Immature natural killer cell (primary cell): ENCODE results near the gene ASAP3. TPM values are rescaled to one million over a fixed set of nuclear protein-coding genes. Genes with fewer than 3 reads are reported as not detected.

Experiments used
- DNase-seq, 3 donors: peaks; one replicate each; pipeline ENCODE4 v3.0.0; 2022; ENCODE audit warnings: mixed read lengths in 1 of 3
- H3K27ac Mint-ChIP-seq, 6 donors: one replicate each; pipeline ENCODE4 v1.8.0; 2020; ENCODE audit warnings: mixed read lengths in 6 of 6, mild to moderate bottlenecking in 5 of 6, inconsistent platforms in 4 of 6, moderate library complexity in 3 of 6
- H3K27me3 Mint-ChIP-seq, 3 donors: one replicate each; pipeline ENCODE4 v1.8.0; 2020 to 2021; ENCODE audit warnings: low read depth in 3 of 3, mild to moderate bottlenecking in 3 of 3, mixed read lengths in 3 of 3, moderate library complexity in 3 of 3, inconsistent platforms in 1 of 3
- H3K36me3 Mint-ChIP-seq, 3 donors: one replicate each; pipeline ENCODE4 v1.8.0; 2020; ENCODE audit warnings: mixed read lengths in 3 of 3, inconsistent platforms in 2 of 3, mild to moderate bottlenecking in 2 of 3
- H3K4me1 Mint-ChIP-seq, 2 donors: one replicate each; pipeline ENCODE4 v1.8.0; 2020; ENCODE audit warnings: inconsistent platforms in 2 of 2, mild to moderate bottlenecking in 2 of 2, mixed read lengths in 2 of 2, moderate library complexity in 1 of 2
- H3K4me3 Mint-ChIP-seq, 5 donors: one replicate each; pipeline ENCODE4 v1.8.0; 2020; ENCODE audit warnings: mild to moderate bottlenecking in 5 of 5, mixed read lengths in 5 of 5, inconsistent platforms in 3 of 5, moderate library complexity in 3 of 5
- H3K9me3 Mint-ChIP-seq, 6 donors: one replicate each; pipeline ENCODE4 v1.8.0; 2020; ENCODE audit warnings: mild to moderate bottlenecking in 6 of 6, mixed read lengths in 6 of 6, inconsistent platforms in 4 of 6, moderate library complexity in 3 of 6
- polyA plus RNA-seq, 3 donors: library from polyadenylated mRNA; unstranded; fragments of 300-500 nt; fragmentation: Illumina TruSeq; gene quantifications; one replicate each; pipeline ENCODE4 v1.2.3, GENCODE V29; 2021

Gene ASAP3
- polyA plus RNA-seq, 3 donors from 2014 or later: not detected

DNA sequence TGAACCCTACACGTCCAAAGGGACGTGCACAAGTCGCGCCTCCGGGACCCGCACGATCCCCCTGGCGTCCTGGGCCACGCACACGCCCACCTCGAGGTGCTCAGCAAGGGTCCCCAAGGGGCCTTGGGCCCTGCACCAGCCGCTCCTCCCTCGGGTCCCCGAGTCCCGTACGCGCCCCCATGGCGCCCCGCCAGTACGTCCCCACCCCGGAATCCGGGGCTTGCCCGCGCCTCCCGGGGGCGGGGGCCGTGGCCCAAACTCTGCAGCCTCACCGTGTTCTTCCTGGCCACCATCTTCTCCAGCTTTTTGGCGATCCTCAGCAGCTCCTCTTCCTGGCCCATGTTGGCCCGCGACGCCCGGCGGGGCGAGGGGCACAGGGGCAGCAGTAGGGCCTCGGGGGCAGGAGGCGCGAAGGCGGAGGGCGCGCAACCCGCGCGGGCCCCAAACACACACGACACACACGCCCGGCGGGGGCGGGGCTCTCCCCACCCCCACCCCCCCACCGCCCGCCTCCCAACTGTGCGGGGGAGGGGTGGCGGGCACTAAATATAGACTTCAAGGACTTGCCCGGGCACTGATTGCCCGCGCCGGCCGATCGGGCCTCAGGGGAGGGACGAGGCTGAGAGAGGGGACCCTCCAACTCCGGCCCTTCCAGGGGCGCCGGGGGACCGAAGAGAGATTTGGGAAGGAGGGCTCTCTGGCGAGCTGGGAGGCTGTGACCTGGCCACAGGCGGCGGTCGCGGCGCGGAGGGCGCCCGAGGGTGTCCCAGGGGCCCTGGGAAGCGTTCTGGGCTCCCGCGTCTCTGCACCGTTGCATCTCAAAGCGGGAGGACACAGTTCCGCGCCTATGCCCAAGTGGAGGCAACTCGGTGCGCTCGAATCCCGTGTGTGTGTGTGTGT, 59.4 kb downstream of the ASAP3 start, which contains the start of gene TCEA3:
Gene TCEA3 (minus strand): TSS at position 456 of the 900 bp plus-strand sequence. CDS start 115 bp downstream, at position 341.
- Mint-ChIP-seq H3K9me3 (no peaks in the 10 kb centered on the region), H3K4me1 (peaks cover 20 to 29% of the 10 kb centered on the region in 2 donors), H3K27me3 (peaks cover 4 to 14% (median 9%) of the 10 kb centered on the region in 3 donors), H3K36me3 (peaks cover 0 to 6% (median 0%) of the 10 kb centered on the region in 3 donors), H3K27ac (peak within 1 kb of the TSS in 1 of 6 donors; percentile 22), H3K4me3 (peak within 1 kb of the TSS; percentile 65 to 83 (median 72))
- DNase-seq: peak in 1 of 3 donors; percentile 3

DNA sequence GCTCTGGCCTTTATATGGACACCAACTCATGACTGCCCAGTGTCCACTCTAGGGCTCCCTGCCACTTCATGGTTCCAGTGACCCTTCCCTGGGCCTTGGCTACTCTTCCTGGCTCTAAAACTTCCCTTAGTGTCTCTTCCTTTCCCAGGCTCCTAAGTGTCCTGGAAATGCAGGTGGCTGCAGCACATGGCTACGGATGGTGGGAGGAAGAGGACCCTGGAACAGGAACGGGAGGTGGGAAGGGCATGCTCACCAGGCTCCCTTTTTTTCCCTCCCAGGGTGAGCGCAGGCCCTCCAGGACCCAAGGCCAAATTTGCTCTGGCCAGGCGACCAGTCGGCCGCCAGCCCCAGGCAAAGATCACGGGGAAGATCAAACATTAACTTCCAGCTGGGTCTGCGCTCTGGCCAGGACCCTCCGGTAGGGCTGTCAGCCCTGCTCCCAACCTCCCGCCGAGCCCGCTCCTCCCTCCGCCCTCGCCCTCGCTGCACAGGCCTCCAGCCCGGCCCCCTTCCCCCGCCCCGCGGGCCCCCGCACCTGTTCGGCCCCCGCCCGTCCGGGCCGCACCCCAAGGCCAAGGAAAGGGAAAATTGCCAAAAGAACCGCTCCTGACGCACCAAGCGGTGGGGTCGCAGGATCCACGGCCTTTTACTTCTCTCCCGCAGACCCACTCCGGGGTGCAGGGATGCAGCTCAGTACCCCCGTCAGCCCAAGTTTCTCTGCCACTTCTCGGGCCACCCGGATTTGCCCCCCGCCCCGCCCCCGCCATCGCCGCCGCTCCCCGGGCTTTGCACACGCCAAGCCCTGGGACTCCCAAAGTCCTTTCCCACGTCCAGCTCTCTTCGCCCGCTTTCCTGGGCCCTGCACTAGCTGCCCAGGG, 60.3 kb downstream of the ASAP3 start:
- peaks cover 20 to 29% of the 10 kb centered on the region in 2 donors for H3K4me1 Mint-ChIP-seq
- no peak overlapping the region for H3K27ac Mint-ChIP-seq
- peak overlapping the region; percentile 23 to 81 (median 56) for H3K4me3 Mint-ChIP-seq
- H3K9me3 Mint-ChIP-seq: no peaks in the 10 kb centered on the region
- H3K36me3 Mint-ChIP-seq: peaks cover 0 to 6% (median 0%) of the 10 kb centered on the region in 3 donors
- no peak for DNase-seq
- peaks cover 4 to 14% (median 9%) of the 10 kb centered on the region in 3 donors for H3K27me3 Mint-ChIP-seq

- Mint-ChIP-seq H3K4me1 (peaks cover 20 to 29% of the 10 kb centered on the region in 2 donors), H3K36me3 (peaks cover 0 to 6% (median 0%) of the 10 kb centered on the region in 3 donors), H3K4me3 (peak overlapping the region; percentile 23 to 71 (median 40)), H3K27ac (no peak overlapping the region), H3K27me3 (peaks cover 4 to 14% (median 6%) of the 10 kb centered on the region in 3 donors), H3K9me3 (no peaks in the 10 kb centered on the region)
- DNase-seq: no peak
Measured at GRCh38 chr1:23422941-23423340, 61.0 kb downstream of the ASAP3 start.

- peak in 2 of 3 donors; percentile 6 to 15 for DNase-seq
- peak overlapping the region in 2 of 6 donors; percentile 32 to 43 for H3K27ac Mint-ChIP-seq
- peaks cover 20 to 29% of the 10 kb centered on the region in 2 donors for H3K4me1 Mint-ChIP-seq
- H3K9me3 Mint-ChIP-seq: no peaks in the 10 kb centered on the region
- H3K4me3 Mint-ChIP-seq: peak overlapping the region; percentile 15 to 71 (median 51)
- peaks cover 4 to 12% (median 6%) of the 10 kb centered on the region in 3 donors for H3K27me3 Mint-ChIP-seq
- H3K36me3 Mint-ChIP-seq: peaks cover 0 to 6% (median 0%) of the 10 kb centered on the region in 3 donors
Measured at GRCh38 chr1:23422241-23422877, 61.6 kb downstream of the ASAP3 start.

GRCh38 chr1:23421753-23422240, 62.2 kb downstream of the ASAP3 start:
- Mint-ChIP-seq H3K4me3 (peak overlapping the region in 3 of 5 donors; percentile 38 to 71 (median 65)), H3K27ac (peak overlapping the region in 1 of 6 donors; percentile 43), H3K36me3 (peaks cover 0 to 6% (median 0%) of the 10 kb centered on the region in 3 donors), H3K27me3 (peaks cover 4 to 8% (median 6%) of the 10 kb centered on the region in 3 donors), H3K4me1 (peaks cover 20 to 29% of the 10 kb centered on the region in 2 donors), H3K9me3 (no peaks in the 10 kb centered on the region)
- no peak for DNase-seq

DNA sequence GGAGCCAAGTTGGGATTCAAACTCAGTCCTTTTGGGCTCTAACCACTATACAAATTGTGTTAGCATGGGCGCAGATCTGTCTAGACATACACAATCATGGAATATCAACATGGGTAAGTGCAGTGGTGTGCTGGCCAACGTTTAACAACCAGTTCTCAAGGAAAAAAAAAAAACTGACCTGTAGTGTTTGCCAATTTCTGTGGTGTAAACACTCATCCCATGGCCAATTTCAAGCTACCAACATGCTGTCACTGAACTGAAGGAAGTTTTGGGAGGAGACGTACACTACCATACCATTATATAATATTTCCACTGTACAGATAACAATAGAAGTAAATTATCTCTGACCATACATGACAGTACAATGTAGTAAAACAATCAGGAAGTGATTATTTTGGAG, 62.6 kb downstream of the ASAP3 start:
- Mint-ChIP-seq H3K27me3 (peaks cover 4 to 7% (median 6%) of the 10 kb centered on the region in 3 donors), H3K9me3 (no peaks in the 10 kb centered on the region), H3K4me3 (no peak overlapping the region), H3K36me3 (peaks cover 0 to 1% (median 0%) of the 10 kb centered on the region in 3 donors), H3K4me1 (peaks cover 20 to 29% of the 10 kb centered on the region in 2 donors), H3K27ac (no peak overlapping the region)
- no peak for DNase-seq

GRCh38 chr1:23420778-23421177, 63.2 kb downstream of the ASAP3 start:
- Mint-ChIP-seq H3K27ac (no peak overlapping the region), H3K36me3 (no peaks in the 10 kb centered on the region), H3K9me3 (no peaks in the 10 kb centered on the region), H3K4me1 (peaks cover 20 to 26% of the 10 kb centered on the region in 2 donors), H3K27me3 (peaks cover 2 to 7% (median 4%) of the 10 kb centered on the region in 3 donors), H3K4me3 (no peak overlapping the region)
- DNase-seq: no peak

DNA sequence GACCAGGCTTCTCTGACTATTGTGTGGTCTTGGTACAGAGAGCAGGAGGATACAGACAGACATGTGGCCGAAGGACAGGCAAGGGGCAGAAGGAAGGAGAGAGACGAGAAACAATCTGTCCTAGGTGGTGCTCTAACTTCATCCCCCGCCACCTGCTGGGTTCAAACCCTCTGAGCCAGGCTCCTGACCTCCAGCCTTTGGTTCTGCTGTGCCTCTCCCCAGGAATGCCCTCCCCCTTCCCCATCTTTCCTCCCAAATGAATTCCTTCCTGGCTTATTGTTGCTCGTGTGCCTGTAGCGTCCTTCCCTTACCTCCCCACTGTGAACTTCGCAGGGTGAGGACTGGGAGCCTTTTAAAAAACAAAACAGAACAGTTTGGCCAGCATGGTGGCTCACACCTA, 64.8 kb downstream of the ASAP3 start:
- Mint-ChIP-seq H3K4me3 (no peak overlapping the region), H3K4me1 (peaks cover 20 to 23% of the 10 kb centered on the region in 2 donors), H3K9me3 (no peaks in the 10 kb centered on the region), H3K36me3 (no peaks in the 10 kb centered on the region), H3K27ac (no peak overlapping the region), H3K27me3 (peaks cover 1 to 7% (median 2%) of the 10 kb centered on the region in 3 donors)
- no peak for DNase-seq

DNA sequence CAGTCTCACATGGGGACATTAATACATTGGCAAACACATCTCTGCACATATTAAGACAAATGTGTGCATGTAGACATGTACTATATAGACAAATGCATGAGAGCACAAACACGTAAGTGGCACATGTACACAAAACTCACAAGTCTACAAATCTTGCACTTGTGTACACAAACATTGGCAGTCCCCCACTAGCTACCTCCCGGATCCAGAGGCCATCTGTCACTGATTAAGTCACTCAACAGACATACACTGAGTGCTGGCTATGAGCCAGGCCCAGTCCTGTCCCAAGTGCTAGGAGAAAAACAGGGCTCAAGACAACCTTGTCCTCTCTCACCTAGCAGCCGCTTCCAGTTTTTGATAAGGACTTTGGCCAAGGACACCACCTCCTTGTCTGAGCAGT, 66.4 kb downstream of the ASAP3 start:
- no peaks in the 10 kb centered on the region for H3K36me3 Mint-ChIP-seq
- H3K27me3 Mint-ChIP-seq: peaks cover 0 to 2% (median 1%) of the 10 kb centered on the region in 3 donors
- H3K9me3 Mint-ChIP-seq: no peaks in the 10 kb centered on the region
- no peak for DNase-seq
- H3K27ac Mint-ChIP-seq: no peak overlapping the region
- H3K4me3 Mint-ChIP-seq: no peak overlapping the region
- H3K4me1 Mint-ChIP-seq: peaks cover 9 to 10% of the 10 kb centered on the region in 2 donors

- Mint-ChIP-seq H3K27ac (no peak overlapping the region), H3K4me1 (peaks cover 3 to 4% of the 10 kb centered on the region in 2 donors), H3K27me3 (peaks cover 0 to 2% (median under 1%) of the 10 kb centered on the region in 3 donors), H3K36me3 (no peaks in the 10 kb centered on the region), H3K9me3 (no peaks in the 10 kb centered on the region), H3K4me3 (no peak overlapping the region)
- no peak for DNase-seq
Measured at GRCh38 chr1:23416964-23417363, 67.0 kb downstream of the ASAP3 start.

DNA sequence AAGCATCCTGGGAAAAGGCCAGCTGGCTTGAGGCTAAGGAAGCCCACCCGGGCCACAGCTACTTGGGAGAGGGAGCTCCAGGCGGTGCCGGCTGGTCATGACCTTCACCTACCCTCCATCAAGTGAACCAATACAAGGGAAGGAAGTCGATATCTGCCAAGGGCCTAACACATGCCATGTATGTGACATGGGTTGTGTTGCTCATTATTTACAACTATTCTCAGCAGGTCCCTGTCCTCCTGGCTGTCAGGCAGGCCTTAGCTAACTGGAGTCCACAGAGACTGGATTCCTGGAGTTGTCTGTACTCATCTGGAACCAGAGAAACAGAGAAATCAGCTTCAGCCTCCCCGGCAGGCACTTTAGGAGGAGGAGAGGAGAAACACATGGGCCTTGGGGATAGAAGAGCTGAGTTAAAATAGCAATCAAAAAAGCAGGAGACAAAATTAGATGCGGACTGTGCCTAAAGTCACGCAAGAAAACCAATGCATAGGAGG, 75.1 kb downstream of the ASAP3 start:
- no peak for DNase-seq
- Mint-ChIP-seq H3K4me1 (peaks cover 3 to 7% of the 10 kb centered on the region in 2 donors), H3K4me3 (no peak overlapping the region)

GRCh38 chr1:23407016-23407630, 76.9 kb downstream of the ASAP3 start:
- H3K27ac Mint-ChIP-seq: no peak overlapping the region
- H3K4me3 Mint-ChIP-seq: no peak overlapping the region
- peaks cover 0 to 2% (median 0%) of the 10 kb centered on the region in 3 donors for H3K27me3 Mint-ChIP-seq
- peaks cover 4 to 10% of the 10 kb centered on the region in 2 donors for H3K4me1 Mint-ChIP-seq
- no peaks in the 10 kb centered on the region for H3K36me3 Mint-ChIP-seq
- no peak for DNase-seq
- no peaks in the 10 kb centered on the region for H3K9me3 Mint-ChIP-seq

More for the DNA sequence above, 75.1 kb downstream of the ASAP3 start:
- H3K36me3 Mint-ChIP-seq: no peaks in the 10 kb centered on the region
- H3K27me3 Mint-ChIP-seq: peaks cover 0 to 2% (median 0%) of the 10 kb centered on the region in 3 donors
- no peak overlapping the region for H3K27ac Mint-ChIP-seq
- H3K9me3 Mint-ChIP-seq: no peaks in the 10 kb centered on the region
